Activated CD4-positive, alpha-beta T cell treated with anti-CD3 and anti-CD28 coated beads, Interleukin-2, amount 10 ng/mL, durations not matched to agents 7 days and 5 days (primary cell): Measurements from ENCODE around the gene TRIM8. TPM values are rescaled to one million over a fixed set of nuclear protein-coding genes. Genes with fewer than 3 reads are reported as not detected.

Source experiments
- CTCF ChIA-PET: fragments of 350-600 bp; sonication (Branson Sonifier 250); formaldehyde crosslinking; loops from one replicate; lab custom pipeline; 2021; ENCODE audit warnings: antibody characterized with exemption; lab: Charles Lee
- POLR2A ChIA-PET: fragments of 350-600 bp; sonication (Branson Sonifier 250); formaldehyde crosslinking; loops from one replicate; lab custom pipeline; 2021; ENCODE audit warnings: antibody characterized with exemption; lab: Charles Lee
- DNase-seq: peaks from one replicate; pipeline ENCODE4 v3.0.0-alpha.2; 2020
- H3K27ac Mint-ChIP-seq: one replicate; pipeline ENCODE4 v1.8.0; 2021; ENCODE audit warnings: mild to moderate bottlenecking, moderate library complexity, mixed read lengths
- H3K27me3 Mint-ChIP-seq: one replicate; pipeline ENCODE4 v1.8.0; 2021; ENCODE audit warnings: mixed read lengths
- H3K36me3 Mint-ChIP-seq: one replicate; pipeline ENCODE4 v1.8.0; 2021; ENCODE audit warnings: low read depth, mixed read lengths
- H3K4me1 Mint-ChIP-seq: one replicate; pipeline ENCODE4 v1.8.0; 2021; ENCODE audit warnings: mixed read lengths
- H3K4me3 Mint-ChIP-seq: one replicate; pipeline ENCODE4 v1.8.0; 2021; ENCODE audit warnings: mild to moderate bottlenecking, moderate library complexity, mixed read lengths
- H3K9me3 Mint-ChIP-seq: one replicate; pipeline ENCODE4 v1.8.0; 2021; ENCODE audit warnings: mixed read lengths
- total RNA-seq, 2 experiments: library from RNA; stranded (reverse); gene quantifications; one replicate each; pipeline ENCODE4 v1.2.3, GENCODE V29; 2021

TRIM8 gene
- total RNA-seq, 2 experiments from 2014 or later, result 40.2 to 42.7 TPM

GRCh38 chr10:102648889-102649796 lies 4.9 kb downstream of the TRIM8 start:
- no peaks in the 10 kb centered on the region for H3K27me3 Mint-ChIP-seq
- H3K36me3 Mint-ChIP-seq, result peaks cover 43% of the 10 kb centered on the region
- peak; percentile 50 for DNase-seq
- ChIA-PET POLR2A (no interaction called here), CTCF (interaction anchor here (1.4 to 3.7 kb wide), 2 partner anchors 11 to 28 kb away, joined by 4 to 28 read pairs; no protein-coding TSS in a partner anchor)
- no peaks in the 10 kb centered on the region for H3K9me3 Mint-ChIP-seq
- H3K4me1 Mint-ChIP-seq, result peaks cover 77% of the 10 kb centered on the region
- H3K4me3 Mint-ChIP-seq, result peak overlapping the region; percentile 94
- peak overlapping the region; percentile 85 for H3K27ac Mint-ChIP-seq

GRCh38 chr10:102649797-102650654 lies 5.7 kb downstream of the TRIM8 start:
- no peaks in the 10 kb centered on the region for H3K27me3 Mint-ChIP-seq
- ChIA-PET CTCF (interaction anchor here (1.4 to 3.7 kb wide), 4 partner anchors 11 to 146 kb away, joined by 4 to 28 read pairs (median 4); partner anchors contain the start of gene SUFU), POLR2A (interaction anchor here (0.5 to 0.6 kb wide), 2 partner anchors 40 to 521 kb away, joined by 3 to 4 read pairs; no protein-coding TSS in a partner anchor)
- H3K4me3 Mint-ChIP-seq, result no peak overlapping the region
- no peaks in the 10 kb centered on the region for H3K9me3 Mint-ChIP-seq
- H3K27ac Mint-ChIP-seq, result no peak overlapping the region
- H3K4me1 Mint-ChIP-seq, result peaks cover 77% of the 10 kb centered on the region
- no peak for DNase-seq
- H3K36me3 Mint-ChIP-seq, result peaks cover 44% of the 10 kb centered on the region

DNA sequence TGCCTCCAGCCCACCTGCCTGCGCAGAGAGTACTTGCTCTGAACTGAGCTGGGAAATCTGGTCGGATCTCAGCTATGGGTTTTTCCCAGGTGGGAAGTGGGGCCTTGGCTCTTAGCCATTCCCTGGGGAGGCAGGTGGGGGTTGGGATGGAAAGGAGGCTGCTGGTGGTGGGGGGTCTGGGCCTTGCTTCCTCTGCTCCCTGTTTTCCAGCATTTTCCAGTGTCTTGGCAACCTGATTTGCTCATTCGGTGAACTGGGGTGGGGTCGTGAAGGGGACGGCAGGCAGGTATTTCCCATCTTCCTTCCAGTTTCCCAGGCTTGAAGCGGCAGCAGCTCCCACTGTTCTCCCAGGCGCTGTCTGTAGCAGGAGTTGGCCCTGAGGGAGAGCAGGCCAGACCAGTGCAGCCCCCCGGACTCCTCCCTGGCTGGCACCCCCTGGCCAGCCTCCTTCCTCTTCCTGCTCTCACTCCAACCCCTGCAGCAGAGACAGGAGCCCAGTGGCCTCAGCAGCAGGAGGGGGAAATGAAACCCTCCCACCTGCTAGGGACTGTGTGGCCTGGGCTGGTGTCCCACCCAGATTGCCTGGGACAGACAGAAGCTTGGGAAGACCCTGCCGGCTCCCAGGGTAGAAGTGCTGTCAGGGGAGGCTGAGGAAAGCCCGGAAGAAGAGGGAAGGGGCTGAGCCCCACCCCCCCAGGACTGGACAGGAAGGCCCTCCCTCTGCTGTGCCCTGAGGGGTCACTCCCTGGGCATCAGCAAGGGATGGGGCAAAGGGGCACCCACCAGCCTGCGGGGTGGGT lies 6.6 kb downstream of the TRIM8 start:
- H3K4me1 Mint-ChIP-seq, result peaks cover 77% of the 10 kb centered on the region
- H3K36me3 Mint-ChIP-seq, result peaks cover 45% of the 10 kb centered on the region
- H3K9me3 Mint-ChIP-seq, result no peaks in the 10 kb centered on the region
- POLR2A ChIA-PET, result interaction anchor here (0.5 kb wide), 1 partner anchor 520 kb away, joined by 4 read pairs; no protein-coding TSS in a partner anchor
- no peaks in the 10 kb centered on the region for H3K27me3 Mint-ChIP-seq
- CTCF ChIA-PET, result interaction anchor here (0.6 to 3.7 kb wide), 6 partner anchors 10 to 327 kb away, joined by 3 to 28 read pairs (median 4); partner anchors contain the start of gene SUFU
- no peak for DNase-seq
- peak overlapping the region; percentile 57 for H3K27ac Mint-ChIP-seq
- H3K4me3 Mint-ChIP-seq, result no peak overlapping the region

GRCh38 chr10:102651455-102652169 lies 7.3 kb downstream of the TRIM8 start:
- ChIA-PET POLR2A (no interaction called here), CTCF (interaction anchor here (0.5 to 3.7 kb wide), 9 partner anchors 9 to 328 kb away, joined by 3 to 28 read pairs (median 4); partner anchors contain the start of genes ARL3, SFXN2 and SUFU)
- Mint-ChIP-seq H3K4me3 (peak overlapping the region; percentile 56), H3K27ac (peak overlapping the region; percentile 85), H3K9me3 (no peaks in the 10 kb centered on the region), H3K27me3 (no peaks in the 10 kb centered on the region), H3K4me1 (peaks cover 70% of the 10 kb centered on the region), H3K36me3 (peaks cover 38% of the 10 kb centered on the region)
- DNase-seq, result no peak

- H3K4me3 Mint-ChIP-seq, result peak overlapping the region; percentile 56
- no peaks in the 10 kb centered on the region for H3K27me3 Mint-ChIP-seq
- no peaks in the 10 kb centered on the region for H3K9me3 Mint-ChIP-seq
- H3K4me1 Mint-ChIP-seq, result peaks cover 64% of the 10 kb centered on the region
- H3K36me3 Mint-ChIP-seq, result peaks cover 37% of the 10 kb centered on the region
- DNase-seq, result no peak
- peak overlapping the region; percentile 85 for H3K27ac Mint-ChIP-seq
- CTCF ChIA-PET, result interaction anchor here (1.0 to 3.7 kb wide), 6 partner anchors 8 to 62 kb away, joined by 3 to 28 read pairs (median 4); partner anchors contain the start of genes ARL3, SFXN2 and TRIM8
- POLR2A ChIA-PET, result no interaction called here
These were observed 8.1 kb downstream of the TRIM8 start for GRCh38 chr10:102652170-102652916.

GRCh38 chr10:102653060-102653459 lies 8.8 kb downstream of the TRIM8 start:
- Mint-ChIP-seq H3K9me3 (no peaks in the 10 kb centered on the region), H3K4me1 (peaks cover 63% of the 10 kb centered on the region), H3K27ac (peak overlapping the region; percentile 85), H3K27me3 (no peaks in the 10 kb centered on the region), H3K36me3 (peaks cover 41% of the 10 kb centered on the region), H3K4me3 (no peak overlapping the region)
- DNase-seq, result no peak
- POLR2A ChIA-PET, result no interaction called here
- CTCF ChIA-PET, result interaction anchor here (1.0 to 3.5 kb wide), 4 partner anchors 9 to 36 kb away, joined by 3 to 17 read pairs (median 4); partner anchors contain the start of gene TRIM8

GRCh38 chr10:102654566-102654965 lies 10.3 kb downstream of the TRIM8 start:
- DNase-seq, result no peak
- POLR2A ChIA-PET, result no interaction called here
- H3K27ac Mint-ChIP-seq, result no peak overlapping the region
- peaks cover 60% of the 10 kb centered on the region for H3K4me1 Mint-ChIP-seq
- CTCF ChIA-PET, result interaction anchor here (1.0 to 3.5 kb wide), 5 partner anchors 10 to 56 kb away, joined by 3 to 17 read pairs (median 5); partner anchors contain the start of gene TRIM8
- no peaks in the 10 kb centered on the region for H3K9me3 Mint-ChIP-seq
- no peak overlapping the region for H3K4me3 Mint-ChIP-seq
- peaks cover 40% of the 10 kb centered on the region for H3K36me3 Mint-ChIP-seq
- no peaks in the 10 kb centered on the region for H3K27me3 Mint-ChIP-seq

- POLR2A ChIA-PET, result no interaction called here
- H3K4me1 Mint-ChIP-seq, result peaks cover 60% of the 10 kb centered on the region
- no peak overlapping the region for H3K27ac Mint-ChIP-seq
These were observed 10.7 kb downstream of the TRIM8 start for GRCh38 chr10:102654969-102655368.

GRCh38 chr10:102656026-102656425 lies 11.7 kb downstream of the TRIM8 start:
- H3K4me1 Mint-ChIP-seq, result peaks cover 59% of the 10 kb centered on the region
- H3K27me3 Mint-ChIP-seq, result no peaks in the 10 kb centered on the region
- ChIA-PET CTCF (interaction anchor here (0.5 to 3.5 kb wide), 4 partner anchors 8 to 101 kb away, joined by 3 to 17 read pairs (median 4); partner anchors contain the start of gene TRIM8), POLR2A (no interaction called here)
- peaks cover 42% of the 10 kb centered on the region for H3K36me3 Mint-ChIP-seq
- no peak overlapping the region for H3K27ac Mint-ChIP-seq
- DNase-seq, result no peak
- no peak overlapping the region for H3K4me3 Mint-ChIP-seq
- H3K9me3 Mint-ChIP-seq, result no peaks in the 10 kb centered on the region

More at GRCh38 chr10:102654969-102655368, 10.7 kb downstream of the TRIM8 start:
- H3K36me3 Mint-ChIP-seq, result peaks cover 40% of the 10 kb centered on the region
- DNase-seq, result no peak
- no peaks in the 10 kb centered on the region for H3K9me3 Mint-ChIP-seq
- no peak overlapping the region for H3K4me3 Mint-ChIP-seq
- H3K27me3 Mint-ChIP-seq, result no peaks in the 10 kb centered on the region
- CTCF ChIA-PET, result interaction anchor here (1.5 to 3.5 kb wide), 5 partner anchors 10 to 22 kb away, joined by 3 to 17 read pairs (median 5); partner anchors contain the start of gene TRIM8

- H3K27ac Mint-ChIP-seq, result no peak overlapping the region
- H3K4me3 Mint-ChIP-seq, result no peak overlapping the region
- H3K27me3 Mint-ChIP-seq, result no peaks in the 10 kb centered on the region
- CTCF ChIA-PET, result interaction anchor here (0.5 to 1.2 kb wide), 5 partner anchors 8 to 741 kb away, joined by 3 to 4 read pairs (median 3); partner anchors contain the start of gene TRIM8
- DNase-seq, result no peak
- peaks cover 59% of the 10 kb centered on the region for H3K4me1 Mint-ChIP-seq
- H3K36me3 Mint-ChIP-seq, result peaks cover 42% of the 10 kb centered on the region
- no peaks in the 10 kb centered on the region for H3K9me3 Mint-ChIP-seq
- POLR2A ChIA-PET, result no interaction called here
These were observed 12.6 kb downstream of the TRIM8 start for GRCh38 chr10:102656791-102657371.
